Measurements from ENCODE around the gene KYAT1.

Gene KYAT1

GRCh38 chr9:128881884-128882676, at the start of gene KYAT1, which contains the start of gene LRRC8A:
TSS of gene KYAT1 (minus strand) at chr9:128881950. CDS start at chr9:128845405, 36,545 bp downstream.
TSS of gene LRRC8A (plus strand) at chr9:128882133. CDS start at chr9:128907165, 25,032 bp downstream.
- DNase-seq = peak; percentile 94 to 98 (median 95)

GRCh38 chr9:128929560-128929959, 47.8 kb upstream of the KYAT1 start:
- DNase-seq = no peak

DNA sequence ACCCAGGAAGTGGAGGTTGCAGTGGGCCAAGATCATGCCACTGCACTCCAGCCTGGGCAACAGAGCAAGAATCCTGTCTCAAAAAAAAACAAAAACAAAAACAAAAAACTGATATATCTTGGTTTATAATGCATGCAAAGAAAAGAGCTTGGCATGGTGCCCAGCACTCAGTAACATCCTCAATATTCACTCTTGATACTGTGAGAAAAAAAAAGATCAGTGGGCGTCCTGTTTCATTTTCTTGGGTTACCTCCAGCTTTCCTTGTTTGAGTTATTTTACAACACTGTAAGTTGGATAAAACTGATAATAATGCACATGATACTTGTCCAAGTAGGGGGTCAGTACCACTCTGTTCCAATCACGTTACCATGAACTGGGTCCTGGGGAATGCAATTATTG, 46.9 kb upstream of the KYAT1 start:
- DNase-seq = no peak

DNA sequence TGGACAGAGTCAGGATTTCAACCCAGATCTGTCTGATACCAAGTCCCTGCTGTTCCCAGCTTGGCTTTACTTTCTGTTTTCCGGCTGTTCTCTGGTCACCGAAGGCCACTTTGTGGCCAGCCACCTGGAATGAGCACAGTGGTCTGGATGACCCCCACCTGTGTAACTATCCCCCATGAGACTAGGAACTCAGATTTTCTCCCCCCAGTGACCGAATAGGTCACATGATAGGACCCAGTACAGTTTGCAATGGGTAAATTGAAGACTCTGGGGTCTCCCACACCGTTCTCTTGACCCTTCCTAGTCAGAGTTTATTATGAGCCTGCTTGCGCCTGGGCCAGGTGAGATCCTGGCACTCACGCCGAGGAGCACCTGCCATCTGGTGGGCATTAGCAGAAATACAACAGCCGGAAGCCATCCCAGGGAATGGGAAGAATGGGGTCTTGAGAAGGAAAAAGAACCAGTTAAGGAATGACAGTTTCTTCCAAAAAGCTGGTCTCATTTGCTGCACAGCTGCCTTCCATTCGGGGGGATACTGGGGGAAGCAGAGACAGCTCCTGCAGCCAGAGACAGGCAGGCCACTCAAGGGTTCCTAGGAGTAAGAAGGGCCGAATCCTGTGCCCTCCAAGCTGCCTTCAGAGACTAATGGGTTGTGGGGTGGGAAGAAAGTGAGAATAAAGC, 46.1 kb upstream of the KYAT1 start:
- peak in 2 of 4 experiments; percentile 32 to 39 for DNase-seq

GRCh38 chr9:128923493-128923883, 41.7 kb upstream of the KYAT1 start:
- no peak for DNase-seq

GRCh38 chr9:128921881-128922763, 40.4 kb upstream of the KYAT1 start:
- no peak for DNase-seq

- no peak for DNase-seq
Observed at GRCh38 chr9:128920381-128921058, 38.8 kb upstream of the KYAT1 start, which contains the start of gene PHYHD1. TSS of gene PHYHD1 (plus strand) at chr9:128920982. CDS start at chr9:128922324, 1,342 bp downstream.

DNA sequence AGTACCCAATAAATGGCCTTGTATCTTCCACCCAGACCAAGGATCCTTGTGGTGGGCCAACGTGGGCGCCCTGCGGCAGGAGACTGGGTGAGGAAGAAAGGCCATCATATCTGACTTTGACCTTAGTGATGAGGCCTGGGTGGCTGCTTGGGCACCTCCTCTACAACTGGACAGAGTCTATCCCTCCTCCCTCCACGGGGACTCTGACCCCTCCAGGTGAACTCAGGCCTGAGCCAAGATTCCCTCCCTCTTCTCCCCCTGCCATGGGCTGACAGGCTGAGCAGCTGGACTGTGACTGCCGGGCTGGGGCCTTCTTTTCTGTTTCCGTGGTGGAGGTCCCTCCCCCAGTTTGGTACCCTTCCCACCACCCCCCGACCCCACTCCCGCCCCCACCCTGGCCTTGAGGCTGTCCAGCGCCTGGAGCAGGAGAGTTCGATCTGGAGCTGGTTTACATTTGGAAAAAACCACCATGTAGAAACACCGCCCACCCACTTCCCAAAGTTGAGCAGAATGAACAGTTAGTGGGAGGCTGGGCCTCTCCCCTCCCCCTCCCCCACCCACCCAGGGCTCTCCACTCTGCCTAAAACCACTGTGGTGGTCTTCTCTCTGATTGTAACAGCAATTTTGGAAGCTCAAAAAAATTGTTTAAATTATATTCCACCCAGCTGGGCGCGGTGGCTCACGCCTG, 37.8 kb upstream of the KYAT1 start:
- no peak for DNase-seq

GRCh38 chr9:128918921-128919320, 37.2 kb upstream of the KYAT1 start:
- no peak for DNase-seq

DNA sequence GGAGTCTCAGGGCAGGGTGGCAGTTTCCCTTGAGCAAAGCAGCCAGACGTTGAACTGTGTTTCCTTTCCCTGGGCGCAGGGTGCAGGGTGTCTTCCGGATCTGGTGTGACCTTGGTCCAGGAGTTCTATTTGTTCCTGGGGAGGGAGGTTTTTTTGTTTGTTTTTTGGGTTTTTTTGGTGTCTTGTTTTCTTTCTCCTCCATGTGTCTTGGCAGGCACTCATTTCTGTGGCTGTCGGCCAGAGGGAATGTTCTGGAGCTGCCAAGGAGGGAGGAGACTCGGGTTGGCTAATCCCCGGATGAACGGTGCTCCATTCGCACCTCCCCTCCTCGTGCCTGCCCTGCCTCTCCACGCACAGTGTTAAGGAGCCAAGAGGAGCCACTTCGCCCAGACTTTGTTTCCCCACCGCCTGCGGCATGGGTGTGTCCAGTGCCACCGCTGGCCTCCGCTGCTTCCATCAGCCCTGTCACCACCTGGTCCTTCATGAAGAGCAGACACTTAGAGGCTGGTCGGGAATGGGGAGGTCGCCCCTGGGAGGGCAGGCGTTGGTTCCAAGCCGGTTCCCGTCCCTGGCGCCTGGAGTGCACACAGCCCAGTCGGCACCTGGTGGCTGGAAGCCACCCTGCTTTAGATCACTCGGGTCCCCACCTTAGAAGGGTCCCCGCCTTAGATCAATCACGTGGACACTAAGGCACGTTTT, 35.5 kb upstream of the KYAT1 start:
- no peak for DNase-seq

GRCh38 chr9:128916745-128917144, 35.0 kb upstream of the KYAT1 start:
- DNase-seq = no peak

DNA sequence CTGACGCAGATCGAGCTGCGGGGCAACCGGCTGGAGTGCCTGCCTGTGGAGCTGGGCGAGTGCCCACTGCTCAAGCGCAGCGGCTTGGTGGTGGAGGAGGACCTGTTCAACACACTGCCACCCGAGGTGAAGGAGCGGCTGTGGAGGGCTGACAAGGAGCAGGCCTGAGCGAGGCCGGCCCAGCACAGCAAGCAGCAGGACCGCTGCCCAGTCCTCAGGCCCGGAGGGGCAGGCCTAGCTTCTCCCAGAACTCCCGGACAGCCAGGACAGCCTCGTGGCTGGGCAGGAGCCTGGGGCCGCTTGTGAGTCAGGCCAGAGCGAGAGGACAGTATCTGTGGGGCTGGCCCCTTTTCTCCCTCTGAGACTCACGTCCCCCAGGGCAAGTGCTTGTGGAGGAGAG, 34.5 kb upstream of the KYAT1 start:
- DNase-seq = no peak

GRCh38 chr9:128913995-128914772, 32.4 kb upstream of the KYAT1 start:
- no peak for DNase-seq

- no peak for DNase-seq
Observed at GRCh38 chr9:128913048-128913900, 31.5 kb upstream of the KYAT1 start.

DNA sequence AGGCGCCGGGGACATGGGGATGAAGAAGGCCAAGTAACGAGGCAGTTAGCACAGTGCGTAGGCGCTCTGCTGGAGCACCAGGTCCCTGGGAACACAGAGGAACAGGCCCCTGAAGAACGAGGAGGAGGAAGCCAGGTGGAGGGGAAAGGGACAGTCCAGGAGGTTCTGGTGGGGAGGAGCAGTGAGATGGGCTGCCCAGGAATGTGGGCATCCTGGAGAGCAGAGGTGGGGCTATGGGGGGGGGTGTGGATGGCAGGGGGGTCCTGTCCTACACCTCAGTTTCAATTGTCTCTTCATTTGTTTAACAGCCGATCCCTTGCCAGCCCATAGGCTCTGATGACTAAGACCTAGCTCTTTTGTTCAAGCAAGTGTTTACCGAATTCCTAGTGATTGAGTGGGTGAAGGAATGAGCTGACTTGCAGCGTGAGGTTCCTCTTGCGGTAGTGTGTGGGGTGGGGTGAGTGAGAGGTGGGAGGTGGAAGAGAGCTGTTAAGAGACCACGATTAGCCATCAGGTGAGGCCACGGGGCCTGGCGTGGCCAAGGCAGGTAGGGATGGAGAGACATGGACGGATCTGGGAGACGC, 30.6 kb upstream of the KYAT1 start:
- no peak for DNase-seq

DNA sequence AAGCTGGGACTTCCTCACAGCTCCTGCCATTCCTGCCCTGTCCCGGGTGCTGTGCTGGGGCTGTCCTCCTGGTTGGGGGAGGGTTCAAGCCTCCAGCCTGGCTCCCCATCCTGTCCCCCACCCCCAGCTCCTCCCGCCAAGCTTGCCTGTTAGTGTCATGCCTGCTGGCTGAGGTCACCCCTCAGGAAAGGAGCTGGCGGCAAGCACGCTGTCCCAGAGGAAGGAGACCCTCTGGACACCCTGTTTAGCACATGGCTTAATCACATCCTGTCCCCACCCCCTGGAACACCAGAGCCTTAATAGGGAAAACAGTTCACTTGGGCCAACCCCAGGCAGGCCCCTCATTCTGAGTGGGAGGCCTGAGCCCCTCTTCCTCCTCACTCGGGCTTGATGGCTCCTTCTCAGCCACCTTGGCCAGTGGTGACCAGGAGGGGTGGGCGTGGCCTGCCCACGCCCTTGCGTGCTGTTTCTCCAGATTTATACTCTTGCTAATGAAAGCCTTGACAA, 29.8 kb upstream of the KYAT1 start:
- no peak for DNase-seq

GRCh38 chr9:128910906-128911305, 29.2 kb upstream of the KYAT1 start:
- no peak for DNase-seq

DNA sequence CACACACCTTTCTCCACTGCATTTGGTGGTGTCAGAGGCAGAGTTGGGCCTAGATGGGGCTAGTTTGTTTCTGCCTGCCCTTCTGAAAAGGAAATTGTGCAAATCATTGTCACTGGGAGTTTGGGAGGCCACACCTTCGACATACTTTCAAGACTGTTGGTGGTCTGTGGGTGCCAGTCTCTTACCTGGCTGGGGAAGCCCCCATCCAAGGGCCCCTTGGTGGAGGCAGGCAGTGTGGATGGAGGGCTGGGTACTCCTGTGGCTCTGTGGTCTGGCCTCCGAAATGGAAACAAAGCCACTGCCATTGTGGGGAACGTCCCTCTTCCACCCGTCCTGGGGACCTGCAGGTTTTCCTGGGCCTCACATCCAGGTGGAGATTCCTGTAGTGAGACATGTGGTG, 28.1 kb upstream of the KYAT1 start:
- no peak for DNase-seq

- DNase-seq = no peak
Observed at GRCh38 chr9:128908372-128908771, 26.6 kb upstream of the KYAT1 start.

All from activated naive CD4-positive, alpha-beta T cell (primary cell).